HepG2 (cell line): ENCODE measurements around the gene SETD5. TPM values are rescaled to one million over a fixed set of nuclear protein-coding genes. Genes with fewer than 3 reads are reported as not detected.
A peak's percentile ranks its signal among the peaks of the same experiment; 100 is the strongest.

Experiments
- ATAC-seq: fragments of 200-7000 bp; cut with Tn5 transposase; 3 replicates; pipeline ENCODE4 v1.9.1; 2020; ENCODE audit warnings: mild to moderate bottlenecking, moderate library complexity
- BruUV-seq: library from RNA; stranded (reverse); fragments of 400-500 nt; replicated peaks from 2 replicates; lab custom pipeline; 2021; lab: Mats Ljungman, UMichigan
- CTCF ChIA-PET: fragments of 300-600 bp; formaldehyde crosslinking; extraction: SDS; loops from one replicate; lab custom pipeline; 2021; ENCODE audit warnings: low total read pairs, inconsistent platforms, low intra/inter-chr PET ratio; lab: Yijun Ruan, JAX
- POLR2A ChIA-PET: fragments of 350-600 bp; sonication (Branson Sonifier 250); formaldehyde crosslinking; loops from one replicate; lab custom pipeline; 2020; ENCODE audit warnings: antibody characterized with exemption, inconsistent platforms; lab: Yijun Ruan, JAX
- DNase-seq: peaks from one replicate; pipeline ENCODE4 v3.0.0-alpha.2; 2015; ENCODE audit warnings: low spot score
- FAIRE-seq: peaks from 3 replicates; lab custom pipeline; 2011; peaks lifted over from hg19 to GRCh38; lab: Jason Lieb, UNC
- H2AFZ ChIP-seq: one replicate; pipeline ENCODE4 v1.6.1; 2011; ENCODE audit warnings: low read length, inconsistent platforms
- H3K27ac ChIP-seq: fragments of 300-600 bp; 3 replicates; pipeline ENCODE4 v1.8.0; 2011; ENCODE audit warnings: mixed run types, mild to moderate bottlenecking, mixed read lengths, low read length, inconsistent platforms; ENCODE audit not compliant: insufficient read depth; ENCODE audit errors: extremely low read length
- H3K27me3 ChIP-seq, 2 experiments: fragments of 200-600 bp in 1 of 2; 2 replicates in 1 of 2; 3 replicates in 1 of 2; pipeline versions ENCODE4 v1.6.0 to v1.8.0; 2011; ENCODE audit warnings: low read length in 2 of 2, mild to moderate bottlenecking in 2 of 2, moderate library complexity in 2 of 2, inconsistent platforms in 1 of 2; ENCODE audit not compliant: insufficient read depth in 2 of 2, control insufficient read depth in 1 of 2
- H3K36me3 ChIP-seq, 2 experiments: fragments of 200-600 bp in 1 of 2; replicated peaks in 1 of 2; 2 replicates in 1 of 2; 3 replicates in 1 of 2; pipeline versions ENCODE4 v1.5.1 to v1.8.0; 2011; ENCODE audit warnings: low read length in 2 of 2, inconsistent platforms in 1 of 2; ENCODE audit not compliant: insufficient read depth in 2 of 2, control insufficient read depth in 1 of 2
- H3K4me1 ChIP-seq: 2 replicates; pipeline ENCODE4 v1.5.1; 2012; ENCODE audit warnings: low read length, inconsistent platforms; ENCODE audit not compliant: insufficient read depth
- H3K4me2 ChIP-seq: 2 replicates; pipeline ENCODE4 v1.6.0; 2011; ENCODE audit warnings: low read depth, low read length, inconsistent platforms
- H3K4me3 ChIP-seq, 3 experiments: fragments of 200-600 bp in 1 of 3; sonication (generic), shearing (Covaris generic) in 1 of 3; replicated peaks in 1 of 3; 2 replicates each; pipeline ENCODE4 v1.5.1; 2011 to 2016; ENCODE audit warnings: low read length in 3 of 3, inconsistent platforms in 2 of 3, low read depth in 2 of 3, mild to moderate bottlenecking in 2 of 3, control low read depth in 1 of 3, mixed read lengths in 1 of 3; ENCODE audit not compliant: insufficient read depth in 1 of 3
- H3K79me2 ChIP-seq: one replicate; pipeline ENCODE4 v1.6.1; 2011; ENCODE audit warnings: low read length, inconsistent platforms; ENCODE audit not compliant: insufficient read depth
- H3K9ac ChIP-seq: 2 replicates; pipeline ENCODE4 v1.6.0; 2011; ENCODE audit warnings: mild to moderate bottlenecking, low read depth, low read length, inconsistent platforms; ENCODE audit not compliant: insufficient read depth
- H3K9me3 ChIP-seq: 2 replicates; pipeline ENCODE4 v1.5.1; 2012; ENCODE audit warnings: mild to moderate bottlenecking, low read length
- H4K20me1 ChIP-seq: 2 replicates; pipeline ENCODE4 v1.6.0; 2011; ENCODE audit warnings: inconsistent platforms, mild to moderate bottlenecking, low read length, moderate library complexity; ENCODE audit not compliant: insufficient read depth
- FOXK2 ChIP-seq: fragments of 450-650 bp; IDR thresholded peaks from 2 replicates; pipeline ENCODE4 v1.6.1; 2016
- NRL ChIP-seq: sonication (generic); formaldehyde crosslinking; IDR thresholded peaks from 2 replicates; pipeline ENCODE4 v1.5.0; 2020; ENCODE audit warnings: missing genetic modification reagents, mild to moderate bottlenecking, moderate library complexity, borderline replicate concordance
- RBM22 ChIP-seq: fragments of 200-400 bp; formaldehyde crosslinking; optimal IDR thresholded peaks from 2 replicates; pipeline ENCODE3; 2017; ENCODE audit warnings: mild to moderate bottlenecking, low read length, moderate library complexity
- ZMYM2 ChIP-seq: sonication (generic); formaldehyde crosslinking; IDR thresholded peaks from 2 replicates; pipeline ENCODE4 v1.8.0; 2022; ENCODE audit warnings: mild to moderate bottlenecking, missing genetic modification reagents
- ZNF710 ChIP-seq: sonication (generic); formaldehyde crosslinking; IDR thresholded peaks from 2 replicates; pipeline ENCODE4 v1.5.0; 2020; ENCODE audit warnings: mild to moderate bottlenecking, missing genetic modification reagents, borderline replicate concordance
- WGBS: methylation state at CpG from one replicate; pipeline ENCODE4 v1.1.6; 2017; ENCODE audit warnings: low lambda C conversion rate; 5-methylcytosine and 5-hydroxymethylcytosine counted together
- in situ Hi-C: cut with HindIII; loops from 2 replicates; pipeline ENCODE4 v1.10.0; 2017; ENCODE audit warnings: low pct_unique_long_range_greater_than_20kb; ENCODE audit not compliant: extremely low pct_ligation_motif_present
- intact Hi-C: fragments of 100-400 bp; cut with micrococcal nuclease; formaldehyde crosslinking; loops from one replicate; pipeline ENCODE4 v1.10.0; 2022; ENCODE audit not compliant: unreplicated experiment
- polyA plus RNA-seq, 8 experiments: library from polyadenylated mRNA; depleted of rRNA in 3 of 8; stranded (reverse) in 7 of 8; unstranded in 1 of 8; fragments of >200 nt; fragmentation: Illumina TruSeq in 4 of 8; extraction: Trizol in 4 of 8; gene quantifications; 2 replicates each; pipeline versions ENCODE4 v1.2.1 to v1.2.3, GENCODE V29; 2011 to 2016; ENCODE audit warnings: low read depth in 4 of 8, missing spikeins in 1 of 8, mixed read lengths in 1 of 8; ENCODE audit not compliant: insufficient read depth in 1 of 8
- total RNA-seq, 5 experiments: library from RNA; depleted of rRNA; stranded (reverse); fragments of >200 nt; fragmentation: Illumina TruSeq; extraction: Trizol; gene quantifications; 2 replicates each; pipeline ENCODE4 v1.2.3, GENCODE V29; 2016; ENCODE audit warnings: low read depth in 1 of 5
- TF ChIP-seq, protein P1 (sequence below): sonication (generic); formaldehyde crosslinking; conservative IDR thresholded peaks from 2 replicates; pipeline ENCODE4 v1.4.0; 2020; ENCODE audit warnings: missing genetic modification reagents

SETD5 gene
- total and polyA plus RNA-seq, 2 of the 13 experiments (the other 11 are each of a cell fraction or from before 2014, with no cell fraction given), result 46.8 to 95.8 TPM

DNA sequence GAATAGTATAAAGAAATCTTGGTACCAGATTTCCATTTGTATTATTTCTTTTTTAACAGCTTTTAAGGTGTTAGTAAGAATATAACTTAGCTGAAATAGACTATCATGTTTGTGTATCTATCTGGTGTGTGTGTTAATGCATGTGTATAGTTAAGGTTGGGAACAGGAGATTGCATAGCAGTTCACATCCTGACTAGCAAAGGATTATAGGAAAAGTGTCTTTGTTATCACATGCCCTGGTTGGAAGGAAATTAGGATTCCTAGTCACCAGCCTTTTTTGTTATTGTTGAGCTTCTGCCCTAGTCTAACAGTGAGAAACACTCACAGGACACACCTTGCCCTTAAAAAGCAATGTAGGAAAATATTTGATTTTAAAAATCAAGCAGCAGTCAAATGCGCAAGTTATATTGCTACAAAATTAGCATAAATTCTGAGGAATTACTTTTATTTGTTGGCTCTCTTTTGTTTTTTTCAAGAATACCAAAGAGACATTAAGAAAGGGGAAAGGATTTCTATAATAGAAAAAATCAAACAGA, 58.2 kb downstream of the SETD5 start:
- CTCF ChIA-PET, result no interaction called here
- peaks cover 5% of the 10 kb centered on the region for H3K79me2 ChIP-seq
- no peaks in the 10 kb centered on the region for H3K27me3 ChIP-seq
- DNase-seq (no peak), FAIRE-seq (no peak), ATAC-seq (no peak)
- no peak overlapping the region for H2AFZ ChIP-seq
- intact Hi-C loops (no loop called here), in situ Hi-C loops (no loop called here)
- no peak overlapping the region for H3K4me3 ChIP-seq
- peaks cover 5 to 68% of the 10 kb centered on the region in 2 experiments for H3K36me3 ChIP-seq
- H4K20me1 ChIP-seq, result no peaks in the 10 kb centered on the region
- TF ChIP-seq ZMYM2 (CRISPR knock-in tag), result no peak
- no peak for TF ChIP-seq NRL (CRISPR knock-in tag)
- TF ChIP-seq, protein P1, sequence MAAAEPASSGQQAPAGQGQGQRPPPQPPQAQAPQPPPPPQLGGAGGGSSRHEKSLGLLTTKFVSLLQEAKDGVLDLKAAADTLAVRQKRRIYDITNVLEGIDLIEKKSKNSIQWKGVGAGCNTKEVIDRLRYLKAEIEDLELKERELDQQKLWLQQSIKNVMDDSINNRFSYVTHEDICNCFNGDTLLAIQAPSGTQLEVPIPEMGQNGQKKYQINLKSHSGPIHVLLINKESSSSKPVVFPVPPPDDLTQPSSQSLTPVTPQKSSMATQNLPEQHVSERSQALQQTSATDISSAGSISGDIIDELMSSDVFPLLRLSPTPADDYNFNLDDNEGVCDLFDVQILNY (CRISPR knock-in tag), result no peak
- TF ChIP-seq FOXK2, result no peak
- H3K9ac ChIP-seq, result no peak overlapping the region
- POLR2A ChIA-PET, result no interaction called here
- H3K9me3 ChIP-seq, result no peaks in the 10 kb centered on the region
- H3K4me1 ChIP-seq, result no peaks in the 10 kb centered on the region
- 96% methylated on average over 1 of the region's 1 CpG for WGBS
- no peak overlapping the region for H3K27ac ChIP-seq
- H3K4me2 ChIP-seq, result no peak overlapping the region
- no TSS peak for BruUV-seq

DNA sequence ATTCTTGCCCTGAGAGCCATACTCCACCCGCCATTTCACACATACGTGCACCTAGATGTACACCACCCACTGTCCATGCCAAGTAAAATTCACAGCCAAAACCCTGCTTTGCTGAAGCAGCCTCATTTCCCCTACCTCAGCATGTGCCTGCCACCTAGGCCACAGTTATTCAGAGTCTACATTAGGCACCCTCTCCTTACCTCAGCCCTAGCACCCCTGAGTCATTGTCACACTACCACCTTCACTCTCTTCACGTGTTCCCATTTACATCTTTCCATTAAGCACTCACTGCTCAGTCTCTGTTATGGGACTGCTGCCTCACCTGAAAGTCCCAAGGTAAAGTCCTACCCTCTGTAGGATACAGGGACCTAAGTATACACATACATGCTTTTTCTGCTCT, 70.0 kb downstream of the SETD5 start:
- no peak overlapping the region for H3K27ac ChIP-seq
- in situ Hi-C loops, result no loop called here
- no peaks in the 10 kb centered on the region for H3K27me3 ChIP-seq
- peaks cover 47 to 87% of the 10 kb centered on the region in 2 experiments for H3K36me3 ChIP-seq
- peaks cover 3% of the 10 kb centered on the region for H3K79me2 ChIP-seq
- intact Hi-C loops, result no loop called here
- ATAC-seq (peak; percentile 17; the same call in 2 of the 3 replicates), DNase-seq (no peak), FAIRE-seq (no peak)
- H3K9me3 ChIP-seq, result no peaks in the 10 kb centered on the region
- ChIA-PET CTCF (no interaction called here), POLR2A (no interaction called here)
- H3K4me3 ChIP-seq, result no peak overlapping the region
- no TSS peak for BruUV-seq
- no peaks in the 10 kb centered on the region for H3K4me1 ChIP-seq
- no peak overlapping the region for H3K4me2 ChIP-seq
- no peak for TF ChIP-seq ZNF710
- peak; percentile 98 for TF ChIP-seq RBM22
- H4K20me1 ChIP-seq, result no peaks in the 10 kb centered on the region; the same call in 1 of the 2 replicates
- no peak overlapping the region for H3K9ac ChIP-seq
- no peak overlapping the region for H2AFZ ChIP-seq
- 98% methylated on average over 3 of the region's 3 CpGs for WGBS
